ENCODE measurements around the gene LRRC61.
"Not testable (repeated sequence)": the region's sequence is repeated elsewhere in the genome, so short reads cannot be mapped to it uniquely, and the experiment has no call there.

The LRRC61 gene

GRCh38 chr7:150307904-150308303, 15.3 kb upstream of the LRRC61 start:
- no peak for DNase-seq (ENCODE audit: low read depth)

- no peak for DNase-seq (ENCODE audit: low read depth)
Measured at GRCh38 chr7:150308575-150308974, 14.6 kb upstream of the LRRC61 start.

- DNase-seq (ENCODE audit: low read depth), result no peak
Measured at GRCh38 chr7:150311146-150311545, 12.0 kb upstream of the LRRC61 start.

GRCh38 chr7:150311711-150312110, 11.4 kb upstream of the LRRC61 start:
- no peak for DNase-seq (ENCODE audit: low read depth)

- not testable (repeated sequence) for DNase-seq (ENCODE audit: low read depth)
Measured at GRCh38 chr7:150312649-150313366, 10.3 kb upstream of the LRRC61 start.

- DNase-seq (ENCODE audit: low read depth), result no peak
Measured at GRCh38 chr7:150313367-150313809, 9.8 kb upstream of the LRRC61 start.

- DNase-seq (ENCODE audit: low read depth), result no peak
Measured at GRCh38 chr7:150313870-150314269, 9.3 kb upstream of the LRRC61 start.

- no peak for DNase-seq (ENCODE audit: low read depth)
Measured at GRCh38 chr7:150314639-150315239, 8.4 kb upstream of the LRRC61 start.

GRCh38 chr7:150316987-150317386, 6.2 kb upstream of the LRRC61 start:
- DNase-seq (ENCODE audit: low read depth), result not testable (repeated sequence)

GRCh38 chr7:150317748-150318444, 5.3 kb upstream of the LRRC61 start:
- DNase-seq (ENCODE audit: low read depth), result no peak

- DNase-seq (ENCODE audit: low read depth), result no peak
Measured at GRCh38 chr7:150321788-150322113, 1.4 kb upstream of the LRRC61 start.

GRCh38 chr7:150322114-150322832, 882 bp upstream of the LRRC61 start:
- no peak for DNase-seq (ENCODE audit: low read depth)

GRCh38 chr7:150323682-150324372, 672 bp downstream of the LRRC61 start:
- no peak for DNase-seq (ENCODE audit: low read depth)

GRCh38 chr7:150324373-150324961, 1.3 kb downstream of the LRRC61 start:
- no peak for DNase-seq (ENCODE audit: low read depth)

GRCh38 chr7:150325110-150325611, 2.0 kb downstream of the LRRC61 start:
- no peak for DNase-seq (ENCODE audit: low read depth)

GRCh38 chr7:150325901-150326300, 2.7 kb downstream of the LRRC61 start:
- no peak for DNase-seq (ENCODE audit: low read depth)

GRCh38 chr7:150326657-150327268, 3.6 kb downstream of the LRRC61 start:
- DNase-seq (ENCODE audit: low read depth), result no peak

GRCh38 chr7:150327308-150327707, 4.2 kb downstream of the LRRC61 start:
- no peak for DNase-seq (ENCODE audit: low read depth)

- DNase-seq (ENCODE audit: low read depth), result no peak
Measured at GRCh38 chr7:150329331-150330120, 6.4 kb downstream of the LRRC61 start.

- no peak for DNase-seq (ENCODE audit: low read depth)
Measured at GRCh38 chr7:150330211-150330885, 7.2 kb downstream of the LRRC61 start.

Measured in stimulated activated CD8-positive, alpha-beta memory T cell treated with anti-CD3 and anti-CD28 coated beads, Interleukin-12 subunit alpha, Interleukin-12 subunit beta, amount 100 ng/mL, for 1 hour (primary cell).